ENCODE measurements around the gene RASD2.

- TF ChIP-seq CTCF (IDR thresholded peaks at IDR 0.05) = no peak
- TF ChIP-seq POLR2AphosphoS5 (IDR thresholded peaks at IDR 0.05; ENCODE audit: insufficient read depth in 1 of 2, low read depth in 1 of 2) = no peak
- TF ChIP-seq POLR2A (IDR thresholded peaks at IDR 0.05) = no peak
Observed at GRCh38 chr22:35514366-35514765, 26.3 kb upstream of the RASD2 start.

All from vagina (tissue), 2 donors.